Transverse colon (tissue), 4 donors: Measurements from ENCODE around the gene PIAS1. TPM values are rescaled to one million over a fixed set of nuclear protein-coding genes. Genes with fewer than 3 reads are reported as not detected.

Experiments used
- DNase-seq: peaks from one replicate; pipeline ENCODE4 v3.0.0-alpha.2; 2019
- H3K27ac ChIP-seq, 4 donors: fragments of 200-600 bp; sonication (generic); 2 replicates each; pipeline ENCODE4 v1.5.1; 2016 to 2018; ENCODE audit warnings: inconsistent platforms in 4 of 4
- H3K27me3 ChIP-seq: fragments of 200-600 bp; sonication (generic); 2 replicates; pipeline ENCODE4 v1.5.1; 2017; ENCODE audit warnings: inconsistent platforms
- H3K36me3 ChIP-seq, 4 donors: fragments of 200-600 bp; sonication (generic); 2 replicates each; pipeline ENCODE4 v1.5.1; 2017 to 2019; ENCODE audit warnings: inconsistent platforms in 4 of 4
- H3K4me1 ChIP-seq, 4 donors: fragments of 200-600 bp; sonication (generic); 2 replicates each; pipeline ENCODE4 v1.5.1; 2017 to 2020; ENCODE audit warnings: inconsistent platforms in 4 of 4
- H3K4me3 ChIP-seq, 4 donors: fragments of 200-600 bp; sonication (generic); 1 replicate in 1 of 4; 2 replicates in 3 of 4; pipeline versions ENCODE4 v1.5.1 to v1.6.1; 2017 to 2019; ENCODE audit warnings: inconsistent platforms in 4 of 4
- H3K9me3 ChIP-seq, 2 donors: fragments of 200-600 bp; sonication (generic); 2 replicates each; pipeline ENCODE4 v1.5.1; 2017 to 2019; ENCODE audit warnings: inconsistent platforms in 2 of 2
- EP300 ChIP-seq: sonication (generic); formaldehyde crosslinking; IDR thresholded peaks from one replicate; pipeline ENCODE4 v1.6.1; 2017; ENCODE audit warnings: antibody characterized with exemption, low read depth
- POLR2A ChIP-seq: fragments of 450-650 bp; IDR thresholded peaks from one replicate; pipeline ENCODE4 v1.6.1; 2016; ENCODE audit warnings: antibody characterized with exemption, mild to moderate bottlenecking, moderate library complexity
- POLR2AphosphoS5 ChIP-seq, 3 donors: sonication (generic); formaldehyde crosslinking; IDR thresholded peaks; one replicate each; pipeline ENCODE4 v1.6.1; 2016; ENCODE audit warnings: antibody characterized with exemption in 3 of 3
- WGBS, 2 donors: methylation state at CpG; one replicate each; pipeline ENCODE4 v1.1.5; 2018; ENCODE audit warnings: low coverage in 1 of 2; 5-methylcytosine and 5-hydroxymethylcytosine counted together
- in situ Hi-C, 4 donors: fragments of 200-750 bp; cut with MboI; loops; one replicate each; pipeline versions ENCODE4 v1.15.0 to v1.15.1; 2017; ENCODE audit warnings: low sequenced_read_pairs in 3 of 4, low pct_ligation_motif_present in 1 of 4, low pct_unique_long_range_greater_than_20kb in 1 of 4
- intact Hi-C: fragments of 100-400 bp; cut with DNase I; formaldehyde crosslinking; loops from one replicate; pipeline ENCODE4 v1.15.1; 2023; ENCODE audit warnings: low total_unique reads
- total RNA-seq, 4 donors: library from RNA; depleted of rRNA; stranded (reverse); fragments of >200 nt; gene quantifications; one replicate each; pipeline ENCODE4 v1.1.0, GENCODE V29; 2016
- TF ChIP-seq, protein P1 (sequence below), 5 experiments: fragments of 200-600 bp in 3 of 5; fragments of 450-650 bp in 2 of 5; sonication (generic) in 3 of 5; IDR thresholded peaks; 1 replicate in 2 of 5; 2 replicates in 3 of 5; pipeline ENCODE4 v1.5.1; 2016 to 2017; ENCODE audit warnings: antibody characterized with exemption in 5 of 5, inconsistent platforms in 3 of 5, mild to moderate bottlenecking in 2 of 5, moderate library complexity in 1 of 5

The PIAS1 gene
- total RNA-seq, 4 donors from 2014 or later = 34.0 to 141 (median 55.4) TPM

- no peak for TF ChIP-seq EP300
- no peak for TF ChIP-seq POLR2AphosphoS5 (IDR thresholded peaks at IDR 0.05)
- TF ChIP-seq POLR2A = no peak
- TF ChIP-seq, protein P1, sequence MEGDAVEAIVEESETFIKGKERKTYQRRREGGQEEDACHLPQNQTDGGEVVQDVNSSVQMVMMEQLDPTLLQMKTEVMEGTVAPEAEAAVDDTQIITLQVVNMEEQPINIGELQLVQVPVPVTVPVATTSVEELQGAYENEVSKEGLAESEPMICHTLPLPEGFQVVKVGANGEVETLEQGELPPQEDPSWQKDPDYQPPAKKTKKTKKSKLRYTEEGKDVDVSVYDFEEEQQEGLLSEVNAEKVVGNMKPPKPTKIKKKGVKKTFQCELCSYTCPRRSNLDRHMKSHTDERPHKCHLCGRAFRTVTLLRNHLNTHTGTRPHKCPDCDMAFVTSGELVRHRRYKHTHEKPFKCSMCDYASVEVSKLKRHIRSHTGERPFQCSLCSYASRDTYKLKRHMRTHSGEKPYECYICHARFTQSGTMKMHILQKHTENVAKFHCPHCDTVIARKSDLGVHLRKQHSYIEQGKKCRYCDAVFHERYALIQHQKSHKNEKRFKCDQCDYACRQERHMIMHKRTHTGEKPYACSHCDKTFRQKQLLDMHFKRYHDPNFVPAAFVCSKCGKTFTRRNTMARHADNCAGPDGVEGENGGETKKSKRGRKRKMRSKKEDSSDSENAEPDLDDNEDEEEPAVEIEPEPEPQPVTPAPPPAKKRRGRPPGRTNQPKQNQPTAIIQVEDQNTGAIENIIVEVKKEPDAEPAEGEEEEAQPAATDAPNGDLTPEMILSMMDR (IDR thresholded peaks at IDR 0.05) = no peak
- H3K9me3 ChIP-seq = peaks cover 4% of the 10 kb centered on the region in 2 donors
- in situ Hi-C loops = loop anchor here in 1 of 4 donors (25.0 kb wide), 1 partner anchor 148 kb away; no protein-coding TSS in a partner anchor
- H3K4me3 ChIP-seq = no peak overlapping the region
- intact Hi-C loops = no loop called here
- peaks cover 0 to 4% (median 0%) of the 10 kb centered on the region in 4 donors for H3K4me1 ChIP-seq
- H3K27me3 ChIP-seq = no peaks in the 10 kb centered on the region
- no peak for DNase-seq
- no peak overlapping the region for H3K27ac ChIP-seq
- H3K36me3 ChIP-seq = no peaks in the 10 kb centered on the region
Measured at GRCh38 chr15:68239025-68239424, 184.9 kb downstream of the PIAS1 start.

DNA sequence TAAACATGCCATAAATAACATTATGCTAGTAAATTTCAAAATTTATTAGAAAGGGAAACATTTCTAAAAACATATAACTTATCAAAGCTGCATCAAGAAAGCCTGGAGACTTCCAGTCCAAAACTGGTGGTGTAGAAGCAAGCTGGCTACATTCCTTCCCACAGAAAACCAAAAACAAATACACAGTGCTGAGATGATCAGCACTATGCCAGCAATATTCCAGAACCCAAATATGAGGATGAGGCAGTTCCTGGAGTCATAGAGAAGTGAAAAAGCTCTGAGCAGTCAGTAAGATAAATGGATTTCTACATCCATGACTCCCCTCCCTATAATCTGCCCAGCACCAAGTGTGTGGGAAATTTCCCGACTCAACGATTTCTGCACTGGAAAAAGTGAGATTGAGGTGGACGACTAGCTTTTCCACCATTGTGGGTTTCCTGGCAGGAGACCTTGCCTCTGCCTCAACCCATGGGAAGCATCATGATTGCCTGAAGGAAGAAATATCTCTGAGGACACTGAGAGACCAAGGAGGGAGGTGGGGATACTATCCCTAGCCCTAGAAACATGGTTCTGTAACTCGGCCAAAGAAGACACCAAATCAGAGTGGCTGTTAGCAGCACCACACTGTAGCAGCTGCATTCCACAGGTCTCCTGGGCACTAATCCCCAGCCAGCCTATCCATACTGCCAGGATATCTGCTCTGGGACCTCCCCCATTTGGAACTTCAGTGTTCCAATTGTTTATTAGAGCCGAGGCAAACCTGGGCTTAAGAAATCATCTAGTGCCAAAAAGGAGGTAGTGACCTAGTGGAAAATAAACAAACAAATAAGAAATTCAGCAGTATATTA, 187.2 kb downstream of the PIAS1 start:
- H3K36me3 ChIP-seq = no peaks in the 10 kb centered on the region
- no peaks in the 10 kb centered on the region for H3K27me3 ChIP-seq
- H3K27ac ChIP-seq = no peak overlapping the region
- TF ChIP-seq POLR2A (no peak), EP300 (no peak), POLR2AphosphoS5 (IDR thresholded peaks at IDR 0.05) (no peak)
- TF ChIP-seq, protein P1 (IDR thresholded peaks at IDR 0.05) = no peak
- in situ Hi-C loops (loop anchor here in 1 of 4 donors (25.0 kb wide), 1 partner anchor 146 kb away; no protein-coding TSS in a partner anchor), intact Hi-C loops (no loop called here)
- DNase-seq = no peak
- H3K4me1 ChIP-seq = no peaks in the 10 kb centered on the region
- H3K9me3 ChIP-seq = peaks cover 10 to 12% of the 10 kb centered on the region in 2 donors
- 56 to 77% methylated on average over 1 to 5 of the region's 5 CpGs for WGBS, 2 donors
- no peak overlapping the region for H3K4me3 ChIP-seq

Other genes with a start within 250 kb of the PIAS1 start
- under 1 TPM in 2 of 4 donors, not detected in 2; 0.27 to 0.79 TPM for gene SKOR1, start 228.8 kb upstream of the PIAS1 start, total RNA-seq
- gene RNU6-1, start 214.3 kb upstream of the PIAS1 start, total RNA-seq = not detected
- 100 to 1,000 TPM in 1 of 4 donors, 10 to 100 TPM in 3; 56.3 to 153 (median 75.2) TPM for gene CALML4, start 151.0 kb downstream of the PIAS1 start, total RNA-seq
- gene CLN6, start 175.4 kb downstream of the PIAS1 start, total RNA-seq = 10 to 100 TPM; 13.8 to 28.1 (median 18.2) TPM
- gene FEM1B, start 223.4 kb downstream of the PIAS1 start, total RNA-seq = 10 to 100 TPM; 25.1 to 64.7 (median 43.0) TPM